Measurements from ENCODE around the gene RRP7A.
"Not testable (repeated sequence)": the region's sequence is repeated elsewhere in the genome, so short reads cannot be mapped to it uniquely, and the experiment has no call there.

Gene RRP7A, protein sequence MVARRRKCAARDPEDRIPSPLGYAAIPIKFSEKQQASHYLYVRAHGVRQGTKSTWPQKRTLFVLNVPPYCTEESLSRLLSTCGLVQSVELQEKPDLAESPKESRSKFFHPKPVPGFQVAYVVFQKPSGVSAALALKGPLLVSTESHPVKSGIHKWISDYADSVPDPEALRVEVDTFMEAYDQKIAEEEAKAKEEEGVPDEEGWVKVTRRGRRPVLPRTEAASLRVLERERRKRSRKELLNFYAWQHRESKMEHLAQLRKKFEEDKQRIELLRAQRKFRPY

DNA sequence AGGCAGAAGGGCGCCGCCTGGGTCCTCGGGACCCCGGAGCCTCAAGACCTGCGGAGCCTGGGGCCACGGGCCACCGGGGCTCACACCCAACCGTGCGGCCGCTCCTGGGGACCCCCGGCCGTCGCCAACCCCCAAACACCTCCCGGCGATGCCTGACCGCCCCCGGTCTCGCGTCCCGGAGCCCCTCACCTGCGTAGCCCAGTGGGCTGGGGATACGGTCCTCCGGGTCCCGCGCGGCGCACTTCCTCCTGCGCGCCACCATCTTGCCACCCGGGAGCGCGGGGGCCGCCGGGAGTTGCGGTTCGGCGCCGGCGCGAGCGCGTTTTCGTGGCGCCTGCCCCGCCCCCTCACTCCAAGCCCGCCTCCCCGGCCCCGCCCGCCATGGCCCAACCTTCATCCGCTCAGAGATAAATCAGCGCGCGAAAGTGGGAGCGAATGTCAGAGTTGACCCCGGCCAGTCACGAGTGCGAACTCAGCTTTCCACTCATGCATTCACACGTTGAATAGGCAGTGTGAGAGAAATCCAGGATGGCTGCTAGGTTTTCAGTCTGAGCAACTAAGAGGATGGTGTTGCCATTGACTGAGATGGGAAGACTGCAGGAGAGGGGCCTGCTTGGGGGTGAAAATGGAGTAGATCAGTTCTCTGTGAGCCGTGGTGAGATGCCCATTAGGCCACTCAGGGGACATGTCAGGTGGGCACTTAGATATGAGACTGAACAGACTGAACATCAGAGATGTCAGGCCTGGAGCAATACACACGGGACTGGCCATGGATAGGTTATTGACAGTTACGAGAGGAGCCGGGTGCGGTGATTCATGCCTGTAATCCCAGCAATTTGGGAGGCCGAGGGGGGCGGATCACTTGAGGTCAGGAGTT lies at the start of gene RRP7A:
TSS of gene RRP7A (minus strand) at position 272 of the 877 bp plus-strand sequence. CDS start at position 262, 10 bp downstream.
- DNase-seq, result peak; percentile 33

- DNase-seq, result not testable (repeated sequence)
These were observed 48.4 kb upstream of the RRP7A start for GRCh38 chr22:42567950-42568349.

- DNase-seq, result no peak
These were observed 46.4 kb upstream of the RRP7A start for GRCh38 chr22:42565956-42566355.

DNA sequence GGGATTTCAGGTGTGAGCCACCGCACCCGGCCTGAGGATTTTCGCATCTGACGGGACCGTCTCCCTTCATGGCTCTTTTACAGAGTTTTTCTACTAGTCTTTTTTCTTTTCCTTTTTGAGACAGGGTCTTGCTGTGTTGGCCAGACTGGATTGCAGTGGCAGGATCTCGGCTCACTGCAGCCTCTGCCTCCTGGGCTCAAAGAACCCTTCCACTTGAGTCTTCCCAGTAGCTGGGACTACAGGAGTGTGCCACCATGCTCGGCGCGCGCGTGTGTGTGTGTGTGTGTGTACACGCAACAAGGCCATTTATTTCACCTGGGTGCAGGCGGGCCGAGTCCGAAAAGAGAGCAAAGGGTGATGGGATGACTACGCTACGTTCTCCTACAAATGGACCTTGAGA lies 45.1 kb upstream of the RRP7A start:
- no peak for DNase-seq

DNA sequence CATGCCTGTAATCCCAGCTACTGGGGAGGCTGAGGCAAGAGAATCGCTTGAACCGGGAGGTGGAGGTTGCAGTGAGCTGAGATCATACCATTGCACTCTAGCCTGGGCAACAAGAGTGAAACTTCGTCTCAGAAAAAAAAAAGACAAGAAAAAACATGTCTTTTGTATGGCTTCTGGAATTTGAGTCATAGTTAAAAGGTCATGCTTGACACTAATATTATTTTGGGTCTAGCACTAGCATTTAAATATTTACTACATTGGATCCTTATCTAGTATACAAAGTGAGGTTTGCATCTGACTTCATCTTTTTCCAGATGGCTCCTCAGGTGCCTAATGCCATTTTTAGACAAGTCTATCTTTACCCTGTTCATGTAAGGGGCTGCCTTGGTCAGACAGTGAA lies 44.3 kb upstream of the RRP7A start:
- DNase-seq, result not testable (repeated sequence)

DNA sequence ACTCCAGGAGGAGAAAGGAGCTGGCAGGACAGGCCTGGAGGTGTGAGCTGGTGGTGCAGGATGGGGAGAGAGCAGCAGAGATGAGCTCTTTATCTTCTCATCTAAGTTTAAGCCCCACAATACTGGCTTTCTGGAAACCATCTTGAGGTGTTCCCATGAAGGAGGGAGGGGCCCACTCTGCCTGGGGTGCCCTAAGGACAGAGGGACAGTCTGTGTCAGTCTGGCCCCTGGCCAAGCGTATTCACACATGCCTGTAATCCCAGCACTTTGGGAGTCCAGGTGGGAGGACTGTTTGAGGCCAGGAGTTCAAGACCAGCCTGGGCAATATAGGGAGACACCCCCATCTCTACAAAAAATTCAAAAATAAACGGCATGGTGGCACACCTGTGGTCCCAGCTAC lies 43.1 kb upstream of the RRP7A start:
- no peak for DNase-seq

DNA sequence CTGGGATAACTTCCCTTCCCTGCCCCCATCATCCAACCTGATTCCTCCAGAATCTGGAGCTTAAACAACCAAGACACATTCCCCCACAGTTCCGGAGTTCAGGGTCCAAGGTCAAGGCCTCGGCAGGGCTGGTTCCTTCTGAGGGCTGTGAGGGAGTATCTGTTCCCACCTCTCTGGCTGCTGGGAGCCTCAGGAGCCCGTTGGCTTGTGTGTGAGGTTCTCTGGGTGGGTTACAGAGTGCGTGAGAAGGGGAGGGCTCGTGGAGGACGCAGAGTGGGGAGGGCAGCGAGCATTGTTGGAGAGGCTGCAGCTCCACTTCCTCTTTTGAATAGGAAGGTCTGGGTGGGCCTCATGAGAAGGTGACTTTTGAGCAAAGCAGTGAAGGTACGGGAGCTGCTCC lies 42.7 kb upstream of the RRP7A start:
- DNase-seq, result no peak

DNA sequence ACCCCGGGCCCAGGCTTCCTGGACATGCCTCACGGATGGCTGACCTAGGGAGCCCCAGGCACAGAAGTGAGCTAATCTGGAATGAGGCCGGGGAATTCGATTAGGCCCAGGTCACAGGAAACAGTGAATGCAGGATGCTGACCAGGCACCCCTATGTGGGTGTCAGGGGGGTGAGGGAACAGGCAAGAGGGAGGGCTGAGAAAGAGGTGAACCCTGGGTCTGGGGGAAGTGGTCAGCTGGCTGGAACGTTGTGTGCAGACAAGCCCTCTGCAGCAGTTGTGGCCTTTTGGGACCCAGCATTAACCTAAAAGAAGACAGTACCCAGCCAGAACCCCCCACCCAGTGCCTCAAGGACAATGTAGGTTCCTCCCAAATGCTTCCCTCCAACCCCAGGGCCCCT lies 42.3 kb upstream of the RRP7A start:
- no peak for DNase-seq

GRCh38 chr22:42560781-42561180 lies 41.2 kb upstream of the RRP7A start:
- DNase-seq, result no peak

- no peak for DNase-seq
These were observed 40.8 kb upstream of the RRP7A start for GRCh38 chr22:42560381-42560780.

DNA sequence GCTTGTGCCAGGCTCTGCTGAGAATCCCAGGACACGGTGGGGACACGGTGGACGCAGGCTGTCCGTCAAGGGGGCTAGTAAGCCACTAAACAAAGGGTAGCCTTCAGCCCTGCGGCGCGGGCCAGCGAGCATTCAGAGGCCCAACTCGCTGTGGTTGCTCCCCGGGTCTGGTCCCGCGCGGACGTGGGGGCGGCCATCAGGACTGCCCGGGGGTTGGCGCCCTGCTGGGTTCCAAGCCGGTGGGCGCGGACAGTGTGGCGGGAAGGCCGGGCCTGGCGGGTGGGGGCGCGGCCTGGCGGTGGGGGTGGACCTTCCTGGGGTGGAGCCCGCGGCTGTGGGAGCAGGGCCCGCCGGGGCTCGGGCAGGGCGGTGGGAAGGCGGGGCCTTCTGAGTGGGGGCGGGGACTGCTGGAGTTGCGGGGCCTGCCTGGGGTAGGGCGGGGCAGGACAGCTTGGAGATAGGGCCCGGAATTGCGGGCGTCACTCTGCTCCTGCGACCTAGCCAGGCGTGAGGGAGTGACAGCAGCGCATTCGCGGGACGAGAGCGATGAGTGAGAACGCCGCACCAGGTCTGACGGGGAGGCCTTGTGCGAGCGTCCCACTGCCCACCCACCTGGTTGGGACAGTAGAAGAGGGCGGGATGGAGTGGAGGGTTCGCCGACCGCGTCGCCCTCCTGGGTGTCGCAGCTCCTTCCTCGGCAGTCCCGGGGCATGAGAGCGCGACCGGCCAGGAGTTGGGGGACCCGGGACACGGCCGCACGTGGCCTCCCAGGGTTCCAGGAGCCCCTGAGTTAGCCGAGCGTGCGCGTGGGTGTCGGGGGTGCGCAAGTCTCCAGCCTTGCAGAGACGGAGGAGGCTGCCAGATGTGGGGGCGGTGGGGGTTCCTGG lies 34.1 kb upstream of the RRP7A start, which contains the start of gene SERHL2:
TSS of gene SERHL2 (plus strand) at position 482 of the 887 bp plus-strand sequence. CDS start at position 547, 65 bp downstream.
- peak; percentile 36 for DNase-seq

GRCh38 chr22:42552294-42552647 lies 32.7 kb upstream of the RRP7A start:
- not testable (repeated sequence) for DNase-seq

- DNase-seq, result no peak
These were observed 29.9 kb upstream of the RRP7A start for GRCh38 chr22:42549331-42550060.

DNA sequence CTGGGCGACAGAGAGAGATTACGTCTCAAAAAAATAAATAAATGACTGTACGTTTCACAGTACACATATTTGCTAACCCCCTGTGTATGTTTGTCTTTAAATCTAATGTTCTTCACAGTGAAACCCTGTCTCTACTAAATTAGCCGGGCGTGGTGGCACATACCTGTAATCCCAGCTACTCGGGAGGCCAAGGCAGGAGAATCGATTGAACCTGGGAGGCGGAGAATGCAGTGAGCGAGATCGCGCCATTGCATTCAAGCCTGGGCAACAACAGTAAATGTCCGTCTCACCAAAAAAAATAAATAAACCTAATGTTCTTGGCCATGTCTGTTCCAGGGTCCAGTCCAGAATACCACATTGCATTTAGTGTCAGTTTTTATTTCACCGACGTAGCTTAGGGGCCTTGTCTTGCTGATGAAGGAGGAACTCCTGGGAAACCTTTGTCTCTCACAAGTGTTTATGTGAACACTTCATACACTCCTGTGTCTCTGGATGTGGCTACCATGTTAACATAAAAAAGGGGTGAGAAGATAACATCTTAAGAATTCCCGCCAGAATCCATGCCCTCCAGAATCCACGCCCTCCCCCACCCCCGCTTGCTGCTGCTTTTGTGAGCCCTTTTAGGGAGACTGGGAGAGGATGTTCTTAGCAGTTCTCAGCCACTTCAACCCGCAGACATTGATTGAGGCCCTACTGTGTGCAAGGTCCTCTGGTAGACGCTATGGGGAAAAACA lies 29.2 kb upstream of the RRP7A start:
- DNase-seq, result no peak

DNA sequence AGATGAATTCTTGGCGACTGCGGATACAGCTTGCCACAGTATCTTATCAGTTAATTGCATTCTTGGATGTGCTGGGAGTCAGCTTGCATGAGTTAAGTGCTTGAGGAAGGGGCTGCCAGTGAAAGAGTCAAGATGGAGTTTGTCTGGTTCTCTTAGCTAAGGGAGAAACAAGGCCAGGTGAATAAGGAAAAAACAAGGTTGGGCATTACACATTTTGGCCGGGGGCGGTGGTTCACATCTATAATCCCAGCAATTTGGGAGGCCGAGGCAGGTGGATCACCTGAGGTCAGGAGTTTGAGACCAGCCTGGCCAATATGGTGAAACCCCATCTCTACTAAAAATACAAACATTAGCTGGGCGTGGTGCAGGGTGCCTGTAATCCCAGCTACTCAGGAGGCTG lies 28.5 kb upstream of the RRP7A start:
- DNase-seq, result not testable (repeated sequence)

- DNase-seq, result no peak
These were observed 28.0 kb upstream of the RRP7A start for GRCh38 chr22:42547562-42547961.

DNA sequence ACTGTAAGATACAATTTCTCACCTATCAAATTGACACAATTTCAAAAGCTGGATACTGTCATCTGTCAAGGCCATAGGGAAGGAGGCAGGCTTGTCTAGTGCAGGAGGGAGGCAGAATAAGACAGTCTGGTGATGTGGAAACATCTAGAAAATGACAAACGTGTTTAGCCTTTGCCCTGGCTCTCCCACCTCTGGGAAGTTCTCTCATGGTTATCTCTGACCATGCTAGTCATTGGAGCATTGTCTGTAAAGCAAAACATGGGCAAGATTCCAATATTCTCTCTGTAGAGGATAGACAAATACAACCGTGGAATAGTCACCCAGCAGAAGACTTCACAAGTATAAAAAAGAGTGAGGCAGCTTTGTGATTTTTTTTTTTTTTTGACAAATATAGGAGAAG lies 25.1 kb upstream of the RRP7A start:
- peak; percentile 61 for DNase-seq

DNA sequence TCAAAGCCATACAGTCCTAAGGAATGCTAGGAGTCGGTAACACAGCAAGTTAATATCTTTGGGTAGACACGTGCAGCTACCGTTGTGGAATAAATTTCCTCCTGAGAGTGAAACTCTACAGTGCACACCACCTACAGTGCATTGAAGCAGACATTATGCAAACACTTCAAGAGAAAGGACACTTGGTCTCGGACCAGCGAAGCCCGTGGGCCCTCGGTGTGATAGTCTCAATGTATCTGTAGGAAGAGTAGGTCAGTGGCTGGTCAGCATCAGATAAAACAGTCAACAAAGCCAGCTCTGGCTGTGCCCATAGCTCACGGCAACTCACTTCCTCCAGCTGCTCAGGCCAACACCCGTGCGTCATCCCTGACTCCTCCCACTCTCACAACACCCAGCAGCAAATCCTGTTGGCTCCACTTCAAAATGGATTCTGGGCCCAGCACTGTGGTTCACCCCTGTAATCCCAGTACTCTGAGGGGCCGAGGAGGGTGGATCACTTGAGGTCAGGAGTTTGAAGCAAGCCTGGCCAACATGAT lies 19.7 kb upstream of the RRP7A start:
- peak; percentile 12 for DNase-seq

DNA sequence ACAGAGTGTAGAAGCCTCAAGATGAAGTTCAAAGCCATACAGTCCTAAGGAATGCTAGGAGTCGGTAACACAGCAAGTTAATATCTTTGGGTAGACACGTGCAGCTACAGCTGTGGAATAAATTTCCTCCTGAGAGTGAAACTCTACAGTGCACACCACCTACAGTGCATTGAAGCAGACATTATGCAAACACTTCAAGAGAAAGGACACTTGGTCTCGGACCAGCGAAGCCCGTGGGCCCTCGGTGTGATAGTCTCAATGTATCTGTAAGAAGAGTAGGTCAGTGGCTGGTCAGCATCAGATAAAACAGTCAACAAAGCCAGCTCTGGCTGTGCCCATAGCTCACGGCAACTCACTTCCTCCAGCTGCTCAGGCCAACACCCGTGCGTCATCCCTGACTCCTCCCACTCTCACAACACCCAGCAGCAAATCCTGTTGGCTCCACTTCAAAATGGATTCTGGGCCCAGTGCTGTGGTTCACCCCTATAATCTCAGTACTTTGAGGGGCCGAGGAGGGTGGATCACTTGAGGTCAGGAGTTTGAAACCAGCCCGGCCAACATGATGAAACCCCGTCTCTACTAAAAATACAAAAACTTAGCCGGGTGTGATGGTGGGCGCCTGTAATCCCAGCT lies 17.7 kb upstream of the RRP7A start:
- not testable (repeated sequence) for DNase-seq

GRCh38 chr22:42536634-42537033 lies 17.0 kb upstream of the RRP7A start:
- not testable (repeated sequence) for DNase-seq

DNA sequence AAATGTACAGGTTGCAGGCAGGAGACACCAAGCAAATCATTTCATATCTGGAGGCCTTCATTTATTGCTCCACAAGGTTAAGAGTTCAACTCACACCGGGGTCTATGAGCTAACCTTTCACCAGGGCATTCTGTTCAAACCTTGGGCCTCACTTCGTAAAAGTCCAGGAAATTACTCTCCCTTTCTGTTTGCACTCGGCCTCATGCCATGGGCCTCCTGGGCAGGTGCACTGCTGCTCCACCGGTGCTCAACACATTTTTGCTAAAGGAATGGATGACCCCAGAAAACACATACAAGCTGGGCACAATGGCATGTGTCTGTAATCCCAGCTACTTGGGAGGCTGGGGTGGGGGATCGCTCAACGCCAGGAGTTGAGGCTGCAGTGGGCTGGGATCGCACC lies 16.6 kb upstream of the RRP7A start:
- DNase-seq, result no peak
